GM18498 (cell line): ENCODE measurements around the gene CDK4.
"Not testable (repeated sequence)": the region's sequence is repeated elsewhere in the genome, so short reads cannot be mapped to it uniquely, and the experiment has no call there.

Experiments used
- ATAC-seq: cut with Tn5 transposase; IDR thresholded peaks from one replicate; pipeline ENCODE4 v1.9.1; 2021; ENCODE audit warnings: mild to moderate bottlenecking, moderate library complexity; ENCODE audit not compliant: unreplicated experiment

Gene CDK4

GRCh38 chr12:57727758-57728395 lies 24.2 kb downstream of the CDK4 start:
- ATAC-seq, result no peak

DNA sequence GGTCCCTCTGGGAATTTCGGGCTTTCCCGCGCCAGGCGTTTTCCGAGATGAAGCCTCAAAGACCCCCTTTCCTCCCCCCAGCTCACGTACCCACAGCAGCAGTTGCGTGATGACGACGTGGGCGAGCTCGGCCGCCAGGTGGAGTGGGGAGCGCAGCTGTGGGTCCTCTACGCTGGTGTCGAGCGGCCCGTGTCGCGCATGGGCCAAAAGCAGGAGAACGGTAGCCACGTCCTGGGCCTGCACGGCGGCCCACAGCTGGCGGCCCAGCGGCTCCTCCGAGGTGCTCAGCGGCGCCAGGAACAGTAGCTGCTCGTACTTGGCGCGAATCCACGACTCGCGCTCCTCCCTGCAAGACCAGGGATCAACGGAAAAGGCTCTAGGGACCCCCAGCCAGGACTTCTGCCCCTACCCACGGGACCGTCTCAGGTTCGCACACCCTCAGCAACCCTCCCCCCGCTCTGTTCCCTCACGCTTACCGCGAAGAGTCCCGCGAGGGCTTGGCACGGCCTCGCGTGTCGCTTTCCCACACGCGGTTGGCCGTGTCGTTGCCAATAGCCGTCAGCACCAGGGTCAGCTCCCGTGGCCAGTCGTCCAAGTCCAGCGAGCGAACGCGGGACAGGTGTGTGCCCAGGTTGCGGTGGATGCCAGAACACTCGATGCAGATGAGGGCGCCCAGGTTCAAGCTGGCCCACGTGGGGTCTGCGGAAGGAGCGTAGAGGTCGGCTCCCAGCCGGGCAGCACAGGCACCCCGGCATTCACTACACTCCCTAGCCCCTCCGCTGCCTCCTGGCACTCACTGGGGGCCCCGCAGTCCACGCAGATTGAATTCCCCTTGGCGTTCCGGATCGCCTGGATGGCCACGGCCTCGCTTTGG lies 25.0 kb downstream of the CDK4 start:
- no peak for ATAC-seq

DNA sequence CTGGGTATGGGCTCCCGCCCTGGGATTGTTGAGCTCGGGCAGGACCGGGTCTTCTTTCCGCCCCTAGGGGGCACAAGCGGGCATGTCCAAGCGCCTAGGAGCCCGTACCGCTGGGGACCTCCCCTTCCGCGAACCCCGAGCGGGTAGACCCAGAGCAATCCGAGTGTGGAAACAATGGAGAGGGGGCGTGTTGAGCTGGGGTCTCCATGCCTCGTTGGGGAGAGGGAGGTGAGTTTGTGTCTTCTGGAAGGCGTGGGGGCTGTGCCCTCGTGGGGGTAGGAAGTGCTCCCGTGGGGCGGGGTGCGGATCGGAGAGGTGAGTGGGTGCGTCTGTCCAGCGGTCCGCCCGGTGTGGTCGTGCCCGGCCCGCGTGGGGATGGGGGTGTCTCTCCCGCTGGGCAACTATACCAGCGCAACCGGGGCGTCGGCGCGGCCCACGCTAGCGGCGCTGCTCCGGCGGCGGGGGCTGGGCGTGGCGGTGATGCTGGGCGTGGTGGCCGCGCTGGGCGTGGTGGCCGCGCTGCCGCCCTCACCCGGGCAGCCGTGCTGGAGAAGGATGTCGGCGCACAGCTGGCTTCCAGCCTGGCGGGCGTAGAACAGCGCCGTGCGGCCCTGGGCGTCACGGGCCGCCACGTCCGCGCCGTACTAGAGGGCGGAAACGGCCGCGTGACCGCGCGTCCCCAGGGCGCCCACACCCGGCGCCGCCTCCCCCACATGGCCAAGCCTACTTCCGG lies 25.8 kb downstream of the CDK4 start:
- ATAC-seq, result no peak

GRCh38 chr12:57725851-57726150 lies 26.3 kb downstream of the CDK4 start:
- ATAC-seq, result no peak

GRCh38 chr12:57724936-57725740 lies 27.0 kb downstream of the CDK4 start:
- no peak for ATAC-seq

GRCh38 chr12:57724003-57724935 lies 27.8 kb downstream of the CDK4 start:
- ATAC-seq, result no peak

- no peak for ATAC-seq
These were observed 28.5 kb downstream of the CDK4 start for GRCh38 chr12:57723630-57723962.

DNA sequence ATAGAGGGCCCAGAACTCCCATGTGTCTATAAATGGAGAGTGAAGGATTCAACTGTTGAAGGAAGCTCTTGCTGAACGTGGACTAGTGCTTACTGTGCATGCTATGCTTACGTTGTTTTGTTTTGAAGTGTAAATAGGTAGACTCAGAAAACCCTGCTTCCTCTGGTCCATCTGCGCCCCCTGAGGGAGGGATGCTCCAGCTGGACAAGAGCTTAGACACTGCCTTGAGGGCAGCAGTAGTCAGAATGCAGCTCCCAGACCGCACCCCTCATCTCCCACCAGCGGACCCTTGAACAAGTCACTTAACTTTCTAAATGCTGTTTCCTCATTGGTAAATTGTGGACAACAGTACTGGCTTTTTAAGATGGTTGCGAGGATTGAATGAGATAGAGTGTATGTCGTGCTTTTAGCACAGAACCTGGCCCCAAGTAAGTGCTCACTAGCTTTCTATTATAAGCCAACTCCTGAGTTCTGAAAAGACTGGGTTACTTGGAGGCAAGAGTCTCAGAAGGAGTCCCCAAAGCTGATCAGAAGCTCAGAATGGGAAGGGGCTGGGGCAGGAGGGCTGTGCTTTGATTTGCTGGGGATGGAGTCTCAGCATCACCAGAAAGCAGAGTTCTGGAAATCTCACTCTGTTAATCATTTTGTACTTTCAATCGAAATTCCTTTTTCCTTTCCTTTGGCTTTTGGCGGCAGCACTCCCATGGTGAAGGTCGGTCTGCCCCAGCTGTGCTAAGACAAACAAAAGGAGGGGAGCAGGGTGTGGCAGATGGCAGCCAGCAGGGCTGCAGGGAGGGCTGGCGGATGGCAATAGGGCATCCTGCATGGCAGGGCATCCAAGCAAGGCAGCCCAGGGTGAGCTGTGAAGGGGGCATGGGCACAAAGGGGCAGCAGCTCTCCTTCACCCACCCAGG lies 29.1 kb downstream of the CDK4 start:
- no peak for ATAC-seq

DNA sequence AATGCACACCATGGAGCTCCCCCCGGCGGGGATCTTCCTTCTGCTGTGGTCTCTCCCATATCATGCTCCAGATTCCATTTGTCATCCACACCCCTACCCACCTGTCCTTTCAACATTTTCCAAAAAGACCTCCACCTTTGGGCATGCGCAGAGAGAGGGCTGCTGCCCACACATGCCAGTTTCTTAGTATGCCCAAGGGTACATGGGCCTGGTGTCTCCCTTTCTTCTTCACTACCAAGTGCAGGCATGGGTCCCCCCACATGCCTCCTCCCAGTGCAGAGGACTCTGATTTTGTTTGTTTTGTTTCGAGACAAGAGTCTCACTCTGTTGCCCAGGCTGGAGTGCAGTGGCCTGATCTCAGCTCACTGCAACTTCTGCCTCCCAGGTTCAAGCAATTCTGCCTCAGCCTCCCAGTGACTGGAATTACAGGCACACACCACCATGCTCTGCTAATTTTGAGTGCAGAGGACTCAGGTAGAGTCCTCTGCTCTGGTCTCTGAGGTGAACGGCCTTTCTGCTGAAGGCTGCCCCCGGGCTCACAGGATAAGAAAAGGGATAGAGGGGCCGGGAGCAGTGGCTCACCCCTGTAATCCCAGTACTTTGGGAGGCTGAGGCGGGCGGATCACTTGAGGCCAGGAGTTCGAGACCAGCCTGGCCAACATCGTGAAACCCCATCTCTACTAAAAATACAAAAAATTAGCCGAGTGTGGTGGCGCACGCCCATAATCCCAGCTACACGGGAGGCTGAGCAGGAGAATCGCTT lies 30.1 kb downstream of the CDK4 start:
- not testable (repeated sequence) for ATAC-seq

GRCh38 chr12:57720606-57721595 lies 31.2 kb downstream of the CDK4 start:
- no peak for ATAC-seq

GRCh38 chr12:57719777-57720605 lies 32.1 kb downstream of the CDK4 start:
- no peak for ATAC-seq

- no peak for ATAC-seq
These were observed 33.2 kb downstream of the CDK4 start for GRCh38 chr12:57718641-57719528.

- no peak for ATAC-seq
These were observed 34.1 kb downstream of the CDK4 start for GRCh38 chr12:57717846-57718640.

- ATAC-seq, result no peak
These were observed 35.0 kb downstream of the CDK4 start for GRCh38 chr12:57717131-57717530.
